Activated CD4-positive, alpha-beta T cell treated with anti-CD3 and anti-CD28 coated beads, Interleukin-2, amount 50 U/mL, for 48 hours (primary cell): Measurements from ENCODE around the gene FBXO41.

Experiments used
- DNase-seq, 2 experiments: peaks; one replicate each; pipeline ENCODE4 v3.0.0-alpha.2; 2020

Gene FBXO41

GRCh38 chr2:73239776-73240175 lies 44.5 kb downstream of the FBXO41 start:
- no peak for DNase-seq

DNA sequence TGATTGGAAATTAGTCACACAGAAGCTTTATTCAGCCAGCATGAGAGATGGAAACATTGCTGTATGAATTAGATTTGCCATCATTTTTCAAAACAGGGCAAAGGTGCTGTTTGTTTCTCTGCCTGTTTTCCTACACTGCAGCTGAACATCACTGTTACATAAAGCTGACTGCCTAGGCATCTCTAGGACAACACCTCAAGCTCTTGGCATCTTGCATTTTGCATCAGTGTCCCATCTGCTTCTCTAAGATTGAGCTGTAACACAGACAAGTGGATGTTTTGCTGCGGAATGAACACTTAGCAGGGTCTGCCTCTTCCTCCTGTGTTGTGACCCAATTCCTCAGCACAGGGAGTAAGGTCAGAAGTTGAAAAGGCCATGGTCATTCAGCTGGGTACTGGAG lies 45.3 kb downstream of the FBXO41 start:
- no peak for DNase-seq

DNA sequence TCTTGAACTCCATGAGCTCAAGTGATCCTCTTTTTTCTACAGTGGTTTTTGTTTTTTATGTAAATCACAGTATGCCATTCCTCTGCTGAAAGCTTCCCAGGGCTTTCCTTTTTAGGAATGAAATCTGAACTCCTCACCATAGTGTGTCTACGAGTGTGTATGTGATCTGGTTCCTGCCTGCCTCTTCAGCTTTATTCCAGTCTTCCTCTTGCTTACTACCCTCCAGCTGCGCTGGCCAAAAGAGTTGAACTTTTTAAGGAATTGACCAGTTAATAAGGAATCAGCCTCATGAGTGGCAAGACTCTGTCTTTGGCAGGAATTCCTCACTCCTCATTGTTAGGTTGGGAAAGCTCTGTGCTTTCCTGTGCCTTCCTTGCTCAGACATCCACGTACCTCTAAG lies 46.1 kb downstream of the FBXO41 start:
- no peak for DNase-seq

GRCh38 chr2:73237168-73237567 lies 47.1 kb downstream of the FBXO41 start:
- no peak for DNase-seq

GRCh38 chr2:73235315-73236028 lies 48.8 kb downstream of the FBXO41 start:
- no peak for DNase-seq

DNA sequence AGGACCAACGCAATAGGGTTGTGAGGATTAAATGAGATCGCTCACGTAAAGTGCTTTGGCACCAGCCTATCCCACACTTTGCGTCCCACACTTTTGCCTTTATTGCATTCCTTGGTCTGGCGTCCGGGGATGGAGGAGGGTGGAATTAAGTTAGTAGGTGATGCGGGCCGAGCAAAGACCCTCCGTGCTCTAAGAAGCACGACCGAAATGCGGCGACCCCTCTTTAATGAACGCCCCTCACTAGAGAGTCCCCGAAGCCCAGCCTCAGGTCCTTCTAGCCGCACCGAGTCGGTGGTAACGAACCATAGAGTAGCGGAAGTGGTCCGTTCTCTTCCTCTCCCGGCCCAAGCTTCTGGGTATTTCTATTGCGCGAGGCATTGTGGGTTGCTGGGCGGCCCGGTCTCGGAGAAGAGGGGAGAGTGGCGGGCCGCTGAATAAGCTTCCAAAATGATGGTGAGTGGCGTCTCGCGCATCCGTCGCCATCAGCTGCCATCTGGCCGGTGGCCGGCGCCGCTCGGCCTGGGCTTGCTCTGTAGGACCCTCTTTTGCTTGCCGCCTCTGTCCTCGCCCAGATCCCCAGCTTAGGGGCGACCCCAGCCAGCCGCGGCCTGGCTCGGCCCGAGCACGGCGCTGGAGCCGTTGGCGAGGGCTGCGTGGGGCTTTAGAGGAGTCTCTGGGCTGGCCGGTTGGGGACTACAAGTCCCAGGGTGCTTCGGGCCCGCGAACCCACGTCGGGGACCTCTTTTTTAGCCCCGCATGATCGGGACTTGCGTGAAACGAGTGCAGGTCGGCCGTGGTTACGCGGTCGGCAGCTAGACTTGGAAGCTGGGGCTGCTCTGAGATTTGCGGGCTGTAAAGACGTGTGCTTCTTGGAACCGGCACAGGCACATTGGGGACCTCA lies 50.1 kb downstream of the FBXO41 start, which contains the start of gene CCT7:
Gene CCT7, plus strand, starts transcription at position 377 of the 901 bp plus-strand sequence. Its CDS starts 71 bp downstream, at position 448.
- peak; percentile 82 to 86 for DNase-seq

GRCh38 chr2:73233154-73233931 lies 50.9 kb downstream of the FBXO41 start, which contains the start of gene PRADC1:
Gene PRADC1, minus strand, starts transcription at chr2:73233239. Its CDS starts 79 bp downstream, at chr2:73233160.
- peak; percentile 91 to 95 for DNase-seq

DNA sequence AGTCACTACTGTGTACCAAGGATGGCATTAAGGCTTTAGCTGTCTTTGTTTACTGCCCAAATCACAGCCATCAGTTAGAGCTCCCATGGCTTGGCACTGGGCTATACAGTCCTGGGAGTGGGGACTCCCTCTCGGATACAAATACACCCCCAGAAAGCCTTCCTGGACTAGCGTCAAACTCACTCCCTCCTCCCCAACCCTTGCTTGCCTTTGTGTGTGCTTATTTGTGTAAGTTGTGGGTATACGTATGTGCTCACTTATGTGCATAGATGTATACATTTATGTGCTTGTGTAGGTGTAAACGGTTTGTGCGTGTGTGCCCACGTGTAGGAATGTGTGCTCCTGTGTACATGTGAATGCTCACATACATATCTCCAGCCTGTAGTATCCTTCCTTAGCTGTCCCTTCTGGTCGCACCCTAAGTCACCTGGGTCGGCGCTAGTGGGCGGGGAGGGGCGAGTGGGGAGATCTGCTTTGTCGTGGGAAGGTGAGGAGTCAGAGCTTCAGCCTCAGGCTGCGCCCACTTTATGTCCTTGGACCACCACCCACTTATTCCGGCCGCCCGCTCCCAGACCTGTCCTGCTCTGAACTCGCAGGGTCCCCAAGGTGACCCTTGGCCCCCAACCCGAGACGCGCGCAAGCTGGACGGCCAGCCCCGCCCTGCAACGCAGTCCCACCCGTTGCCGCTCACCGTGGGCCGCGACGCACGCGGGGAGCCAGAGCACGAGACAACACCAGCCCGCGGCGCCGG lies 51.7 kb downstream of the FBXO41 start:
- peak; percentile 45 to 54 for DNase-seq

GRCh38 chr2:73228631-73229030 lies 55.6 kb downstream of the FBXO41 start:
- no peak for DNase-seq

DNA sequence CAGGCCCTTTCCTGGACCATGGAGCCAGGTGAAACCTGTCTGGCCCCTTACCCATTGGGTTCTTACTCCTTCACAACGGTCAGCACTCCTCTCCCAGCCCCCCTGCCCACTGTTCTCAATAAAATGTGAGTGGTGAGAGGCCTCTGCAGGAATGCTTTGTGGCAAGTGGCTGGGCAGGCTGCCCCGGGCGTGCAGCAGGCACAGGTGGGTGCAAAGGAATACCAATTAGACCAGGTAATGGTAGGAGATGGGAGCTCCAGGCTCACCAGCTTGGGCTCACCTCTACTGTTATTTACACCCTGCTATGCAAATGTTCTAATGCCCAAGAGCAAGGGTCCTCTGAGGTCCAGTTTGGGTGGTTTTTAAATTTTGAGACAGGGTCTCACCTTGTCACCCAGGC lies 57.2 kb downstream of the FBXO41 start:
- no peak for DNase-seq

DNA sequence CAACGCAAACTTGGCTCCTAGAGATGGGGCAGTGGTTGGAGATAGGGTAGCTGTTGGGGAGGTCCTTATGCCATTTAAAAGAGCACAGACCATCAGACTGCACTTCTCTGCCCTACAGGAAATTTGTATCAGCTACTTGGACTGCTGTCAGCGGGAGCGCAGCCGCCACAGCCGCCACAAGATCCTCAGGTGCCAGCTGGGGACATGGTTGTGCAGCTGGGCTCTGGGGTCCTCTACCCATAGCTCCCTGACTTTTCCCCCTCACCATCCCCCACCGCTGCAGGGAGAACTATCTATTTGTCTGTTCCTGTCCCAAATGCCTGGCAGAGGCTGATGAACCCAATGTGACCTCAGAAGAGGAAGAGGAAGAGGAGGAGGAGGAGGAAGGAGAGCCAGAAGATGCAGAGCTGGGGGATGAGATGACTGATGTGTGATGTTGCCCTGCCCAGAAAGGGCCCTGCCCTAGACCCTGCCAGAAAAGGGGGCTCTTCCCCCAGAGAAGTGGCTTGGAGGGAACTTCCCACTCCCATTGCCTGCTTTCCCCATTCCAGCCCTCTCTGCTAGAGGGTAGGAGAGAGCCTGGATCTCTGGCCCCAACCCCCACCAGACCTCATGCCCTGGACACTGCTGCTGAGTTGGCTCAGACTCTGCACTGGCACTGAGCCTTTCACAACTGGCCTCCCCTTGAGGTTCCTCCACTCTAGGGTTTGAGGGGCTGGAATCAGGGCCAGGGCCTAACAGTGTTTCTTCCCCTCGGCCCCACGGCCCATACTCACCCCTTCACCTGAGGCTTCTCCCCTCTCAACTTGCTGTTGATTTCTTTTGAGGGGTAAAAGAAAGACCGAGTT lies 58.5 kb downstream of the FBXO41 start:
- no peak for DNase-seq

GRCh38 chr2:73223821-73224220 lies 60.5 kb downstream of the FBXO41 start:
- DNase-seq: no peak

GRCh38 chr2:73218298-73218697 lies 66.0 kb downstream of the FBXO41 start:
- no peak for DNase-seq

DNA sequence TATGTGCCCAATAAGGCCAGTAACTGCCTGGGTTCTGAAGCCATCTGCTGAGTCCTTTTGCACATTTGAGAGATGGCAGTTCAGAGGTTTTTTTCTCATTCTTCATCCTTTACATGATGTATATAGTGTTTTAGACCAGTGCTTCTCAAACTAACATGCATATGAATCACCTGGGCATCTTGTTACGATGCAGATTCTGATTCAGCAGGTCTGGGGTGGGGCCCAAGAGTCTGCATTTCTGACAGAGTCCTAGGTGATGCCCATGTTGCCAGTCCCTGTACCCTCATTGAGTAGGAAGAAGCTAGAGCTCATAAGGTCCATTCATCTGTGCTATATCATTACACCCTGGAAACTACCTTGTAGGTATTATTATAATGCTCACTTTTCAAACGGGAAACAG lies 66.5 kb downstream of the FBXO41 start:
- no peak for DNase-seq

- no peak for DNase-seq
Observed at GRCh38 chr2:73217160-73217559, 67.1 kb downstream of the FBXO41 start.

DNA sequence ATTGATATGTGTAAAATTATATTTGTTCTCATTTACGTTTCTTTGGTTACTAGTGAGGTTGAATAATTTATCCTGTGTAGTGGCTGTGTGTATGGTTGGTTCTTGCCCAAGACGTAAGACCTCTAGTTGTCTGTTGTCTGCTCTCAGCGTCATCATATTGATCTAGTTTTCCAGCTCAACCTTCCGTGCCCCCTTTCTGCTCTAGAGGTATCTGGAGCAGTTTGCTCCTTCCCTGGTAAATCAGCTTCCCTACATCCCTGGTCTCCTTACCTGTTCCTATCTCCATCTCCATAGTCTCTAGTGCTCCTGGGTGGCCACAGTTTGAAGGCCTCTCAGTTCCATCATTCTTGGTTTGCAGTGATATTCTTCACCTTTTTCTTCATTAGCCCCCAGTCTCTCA lies 69.0 kb downstream of the FBXO41 start:
- no peak for DNase-seq

DNA sequence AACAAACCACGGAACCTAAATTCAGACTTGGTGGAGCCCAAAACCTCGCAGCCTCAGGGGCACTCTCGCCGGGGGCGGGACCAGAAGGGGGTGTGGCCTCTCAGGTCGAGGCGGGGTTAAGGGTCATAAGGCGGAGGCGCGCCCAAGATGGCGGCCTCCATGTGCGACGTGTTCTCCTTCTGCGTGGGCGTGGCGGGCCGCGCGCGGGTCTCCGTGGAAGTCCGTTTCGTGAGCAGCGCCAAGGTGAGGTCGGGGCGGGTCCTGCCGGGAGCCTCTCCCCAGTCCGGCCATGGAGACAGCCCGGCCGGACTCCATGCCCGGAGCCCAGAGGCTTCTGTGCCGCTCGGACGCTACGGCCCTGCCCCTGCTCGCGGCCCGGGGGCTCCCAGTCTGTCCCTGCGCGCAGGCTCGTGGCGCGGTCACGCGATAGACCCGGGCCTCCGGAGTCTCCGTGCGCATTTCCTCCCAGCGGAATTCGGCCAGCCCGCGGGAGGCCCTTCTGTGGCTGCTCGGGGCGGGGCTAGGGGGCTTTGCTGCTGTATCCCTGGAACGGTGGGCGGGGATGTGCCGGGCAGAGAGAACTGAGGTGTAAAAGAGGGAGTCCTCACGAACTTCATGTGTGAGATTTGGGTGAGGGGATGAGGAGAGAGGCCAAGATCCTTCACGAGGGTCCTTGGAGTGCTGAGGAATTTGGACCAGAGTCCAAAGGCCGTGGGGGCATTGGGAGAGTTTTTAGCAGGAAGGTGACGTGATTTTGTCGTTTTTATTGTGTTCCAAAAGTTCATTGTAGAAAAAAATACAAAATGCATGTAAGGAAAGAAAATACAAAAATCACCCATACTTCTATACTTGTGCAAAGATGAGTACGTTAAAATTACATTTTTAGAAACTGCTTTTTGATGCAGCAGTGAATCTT lies 69.9 kb downstream of the FBXO41 start, which contains the start of gene SMYD5:
Gene SMYD5, plus strand, starts transcription at position 126 of the 916 bp plus-strand sequence. Its CDS starts 22 bp downstream, at position 148.
- peak; percentile 96 to 97 for DNase-seq

DNA sequence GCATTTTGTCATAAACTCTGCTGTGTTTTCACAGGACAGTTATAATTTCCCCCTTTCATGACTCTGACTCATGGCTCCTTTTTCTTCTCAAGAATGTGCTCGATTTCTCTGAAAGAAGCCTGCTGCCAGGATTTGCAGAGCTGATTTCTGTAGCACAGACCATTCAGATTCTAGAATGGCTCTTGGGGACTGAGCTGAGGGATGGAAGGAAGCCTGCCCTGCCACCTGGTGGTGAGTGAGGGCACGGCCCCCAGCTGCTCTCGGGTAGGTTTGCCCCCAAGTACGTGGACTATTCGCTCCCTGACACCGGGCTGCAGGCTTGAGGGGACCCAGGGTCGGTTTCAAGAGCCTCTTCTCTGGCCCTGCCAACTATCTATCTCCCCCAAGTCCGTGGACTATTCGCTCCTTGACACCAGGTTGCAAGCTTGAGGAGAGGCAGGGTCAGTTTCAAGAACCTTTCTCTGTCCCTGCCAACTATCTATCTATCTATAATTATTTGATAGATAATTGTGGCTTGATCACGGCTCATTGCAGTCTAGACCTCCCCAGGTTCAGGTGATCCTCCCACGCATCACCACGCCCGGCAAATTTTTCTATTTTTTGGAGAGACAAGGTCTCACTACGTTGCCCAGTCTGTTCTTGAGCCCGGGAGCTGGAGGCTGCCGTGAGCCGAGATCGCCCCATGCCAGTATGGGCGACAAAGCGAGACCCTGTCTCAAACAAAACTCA lies 71.7 kb downstream of the FBXO41 start:
- DNase-seq: peak; percentile 80 to 85

DNA sequence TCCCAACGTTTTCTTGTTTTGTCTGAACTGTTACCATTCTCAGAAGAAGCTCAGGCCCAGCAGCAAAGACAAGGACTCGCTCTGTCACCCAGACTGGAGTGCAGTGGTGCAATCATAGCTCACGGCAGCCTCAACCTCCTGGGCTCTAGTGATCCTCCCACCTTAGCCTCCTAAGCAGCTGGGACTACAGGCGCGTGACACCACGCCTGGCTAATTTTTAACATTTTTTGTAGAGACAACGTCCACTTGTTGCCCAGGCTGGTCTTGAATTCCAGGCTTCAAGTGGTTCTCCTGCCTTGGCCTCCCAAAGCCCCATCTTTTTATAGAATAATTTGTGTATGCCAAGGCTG lies 72.2 kb downstream of the FBXO41 start:
- DNase-seq: no peak
